ENCODE data around the gene PCYT2.
"Not testable (repeated sequence)": the region's sequence is repeated elsewhere in the genome, so short reads cannot be mapped to it uniquely, and the experiment has no call there.

The PCYT2 gene

DNA sequence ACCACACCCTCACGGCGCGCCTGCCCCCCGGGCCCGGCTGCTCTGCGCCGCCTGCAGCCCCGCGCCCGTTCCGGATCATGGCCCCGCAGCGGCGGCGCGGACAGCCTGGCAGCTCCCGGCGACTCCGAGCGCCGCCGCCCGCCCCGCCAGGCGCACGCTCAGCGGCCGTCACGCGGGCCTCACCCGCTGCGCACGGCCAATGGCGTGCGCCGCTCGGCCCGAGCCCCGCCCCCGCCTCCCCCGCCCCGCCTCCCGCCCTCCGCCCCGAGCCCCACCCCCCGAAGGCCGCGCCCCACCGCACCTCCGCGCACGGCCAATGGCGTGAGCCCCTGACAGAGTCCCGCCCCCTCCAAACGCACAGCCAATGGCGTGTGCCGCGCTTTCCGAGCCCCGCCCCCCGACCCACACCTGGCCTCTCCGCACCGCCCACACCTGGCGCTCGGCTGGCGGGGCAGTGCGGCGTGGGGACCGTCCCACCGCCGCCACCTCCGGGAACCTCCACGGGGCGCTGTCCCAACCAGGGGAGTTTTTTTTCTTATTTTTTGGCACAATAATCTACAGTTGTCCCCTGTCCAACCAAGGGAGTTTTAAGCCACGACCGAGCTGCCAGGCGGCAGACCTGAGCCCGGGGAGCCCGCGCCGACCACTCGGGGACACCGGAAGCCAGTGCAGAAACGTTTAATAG lies at the start of gene PCYT2:
PCYT2 (minus strand) TSS at position 123 of the 685 bp plus-strand sequence; CDS start at position 79, 44 bp downstream.
- H3K4me3 Mint-ChIP-seq = peak within 1 kb of the TSS; percentile 81

DNA sequence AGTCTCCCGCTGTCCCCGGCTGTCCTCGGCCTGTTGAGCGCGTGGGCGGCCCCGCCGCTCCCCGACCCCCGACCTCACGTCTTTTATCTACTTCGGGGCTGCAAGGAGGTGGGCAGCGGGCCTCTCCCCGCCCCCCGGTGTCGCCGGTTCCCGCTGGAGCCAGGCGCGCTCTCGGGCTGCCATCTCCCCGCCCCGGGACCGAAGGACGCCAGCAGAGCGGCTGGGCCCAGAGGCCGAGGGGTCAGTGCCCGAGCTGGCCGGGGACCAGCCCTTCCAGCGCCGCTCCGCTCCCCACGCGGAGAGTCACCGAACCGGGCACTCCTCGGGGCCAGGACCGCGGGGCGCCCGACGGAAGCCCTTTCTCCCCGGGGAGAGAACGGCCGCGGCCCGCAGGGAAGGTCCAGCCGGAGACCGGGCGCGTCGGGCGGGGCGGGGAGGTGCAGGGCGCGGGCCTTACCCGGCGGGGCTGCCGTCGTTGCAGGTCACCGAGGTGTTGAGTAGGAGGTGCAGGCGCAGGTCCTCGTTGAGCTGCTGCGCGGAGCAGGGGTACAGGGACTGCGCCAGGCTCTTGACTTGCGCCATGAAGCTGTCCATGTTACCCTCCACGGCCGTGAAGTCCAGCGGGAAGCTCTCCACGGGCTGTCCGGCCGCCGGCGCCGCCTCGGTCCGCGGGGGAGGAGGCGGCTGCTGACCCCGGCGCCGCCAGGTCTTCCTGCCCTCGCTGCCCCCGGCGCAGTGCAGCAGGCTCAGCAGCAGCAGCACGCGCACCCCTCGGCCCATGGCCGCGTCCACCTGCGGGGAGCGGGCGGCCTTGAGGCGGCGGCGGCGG lies 49.1 kb upstream of the PCYT2 start:
- no peak overlapping the region for H3K4me3 Mint-ChIP-seq
- H3K27ac Mint-ChIP-seq = no peak overlapping the region
- H3K27me3 Mint-ChIP-seq = peaks cover 3% of the 10 kb centered on the region

More for the DNA sequence above, at the start of gene PCYT2:
- H3K9me3 Mint-ChIP-seq = no peaks in the 10 kb centered on the region
- H3K27ac Mint-ChIP-seq = no peak within 1 kb of the TSS
- H3K27me3 Mint-ChIP-seq = no peaks in the 10 kb centered on the region
- H3K36me3 Mint-ChIP-seq = peaks cover 7% of the 10 kb centered on the region
- peaks cover 13% of the 10 kb centered on the region for H3K4me1 Mint-ChIP-seq

DNA sequence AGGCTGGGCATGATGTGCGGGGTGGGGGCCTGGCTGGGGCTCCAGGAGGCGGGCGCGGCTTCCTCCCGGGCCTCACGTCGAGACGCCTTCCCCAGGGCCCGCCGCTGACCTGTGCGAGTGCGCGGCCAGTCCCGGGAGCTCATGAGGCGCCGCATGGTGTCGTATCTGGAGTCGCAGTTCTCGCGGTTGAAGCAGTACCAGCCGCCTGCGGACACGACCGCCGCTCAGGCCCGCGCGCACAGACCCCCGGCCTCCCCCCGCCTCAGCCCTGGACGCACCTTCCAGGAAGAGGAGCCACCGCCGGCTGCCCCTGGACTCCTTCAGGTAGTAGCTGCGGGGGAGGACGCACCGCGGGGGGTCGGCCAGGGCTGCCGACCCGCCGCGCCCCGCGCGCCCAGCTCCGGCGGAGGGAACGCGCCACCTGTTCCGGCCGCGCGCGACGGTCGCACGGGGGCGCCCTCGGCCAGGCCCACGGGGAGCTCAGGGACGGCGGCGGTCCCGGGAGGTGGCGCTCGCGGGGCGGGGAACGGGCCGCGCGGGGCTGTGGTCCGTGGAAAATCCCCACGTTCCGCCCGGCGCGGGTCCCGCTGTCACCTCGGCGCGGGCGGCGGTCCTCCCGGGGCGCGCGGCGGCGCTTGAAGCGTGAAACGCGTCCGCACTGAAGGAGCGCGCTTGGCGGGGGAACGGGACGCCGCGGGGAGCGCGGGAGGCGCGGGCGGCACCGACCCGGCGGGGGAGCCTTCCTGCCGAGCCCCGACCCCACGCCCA lies 48.3 kb upstream of the PCYT2 start:
- H3K4me3 Mint-ChIP-seq = no peak overlapping the region
- H3K27ac Mint-ChIP-seq = no peak overlapping the region
- peaks cover 8% of the 10 kb centered on the region for H3K4me1 Mint-ChIP-seq
- H3K27me3 Mint-ChIP-seq = peaks cover 3% of the 10 kb centered on the region
- no peaks in the 10 kb centered on the region for H3K36me3 Mint-ChIP-seq
- no peaks in the 10 kb centered on the region for H3K9me3 Mint-ChIP-seq

More for the DNA sequence above, 49.1 kb upstream of the PCYT2 start:
- no peaks in the 10 kb centered on the region for H3K9me3 Mint-ChIP-seq
- no peaks in the 10 kb centered on the region for H3K36me3 Mint-ChIP-seq
- peaks cover 13% of the 10 kb centered on the region for H3K4me1 Mint-ChIP-seq

DNA sequence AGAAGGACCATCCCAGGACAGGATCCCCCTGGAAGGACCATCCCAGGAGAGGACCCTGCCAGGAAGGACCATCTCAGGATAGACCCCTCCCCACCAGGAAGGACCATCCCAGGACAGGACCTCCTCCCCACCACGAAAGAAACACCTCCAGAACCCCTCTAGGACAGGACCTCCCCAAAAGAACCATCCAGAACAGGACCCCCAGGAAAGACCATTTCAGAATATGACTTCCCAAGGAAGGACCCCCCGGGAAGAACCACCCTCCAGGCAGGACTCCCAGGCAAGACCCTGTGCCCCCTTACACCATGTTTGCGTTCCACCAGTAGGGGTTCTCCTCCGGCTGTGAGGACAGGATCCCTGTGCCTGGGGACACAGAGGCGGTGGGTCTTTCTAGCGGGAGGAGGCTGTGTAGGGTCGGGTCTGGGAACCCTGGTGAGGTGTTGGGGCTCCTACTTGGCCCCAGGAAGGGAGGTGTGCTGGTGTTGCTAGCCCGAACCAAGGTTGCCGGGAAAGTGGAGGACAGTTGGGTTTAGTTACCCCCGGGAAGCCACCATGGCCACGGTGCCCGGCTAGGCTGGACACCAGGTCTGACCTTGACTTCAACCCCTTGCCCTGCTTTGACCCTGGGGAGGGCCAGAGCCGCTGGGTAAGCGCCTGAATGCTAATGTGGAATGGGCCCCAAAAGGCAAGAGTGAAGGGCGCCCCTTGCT lies 47.6 kb upstream of the PCYT2 start:
- H3K4me1 Mint-ChIP-seq = peaks cover 4% of the 10 kb centered on the region
- peak overlapping the region; percentile 64 for H3K4me3 Mint-ChIP-seq
- H3K27ac Mint-ChIP-seq = no peak overlapping the region
- no peaks in the 10 kb centered on the region for H3K9me3 Mint-ChIP-seq
- peaks cover 3% of the 10 kb centered on the region for H3K27me3 Mint-ChIP-seq
- H3K36me3 Mint-ChIP-seq = no peaks in the 10 kb centered on the region

DNA sequence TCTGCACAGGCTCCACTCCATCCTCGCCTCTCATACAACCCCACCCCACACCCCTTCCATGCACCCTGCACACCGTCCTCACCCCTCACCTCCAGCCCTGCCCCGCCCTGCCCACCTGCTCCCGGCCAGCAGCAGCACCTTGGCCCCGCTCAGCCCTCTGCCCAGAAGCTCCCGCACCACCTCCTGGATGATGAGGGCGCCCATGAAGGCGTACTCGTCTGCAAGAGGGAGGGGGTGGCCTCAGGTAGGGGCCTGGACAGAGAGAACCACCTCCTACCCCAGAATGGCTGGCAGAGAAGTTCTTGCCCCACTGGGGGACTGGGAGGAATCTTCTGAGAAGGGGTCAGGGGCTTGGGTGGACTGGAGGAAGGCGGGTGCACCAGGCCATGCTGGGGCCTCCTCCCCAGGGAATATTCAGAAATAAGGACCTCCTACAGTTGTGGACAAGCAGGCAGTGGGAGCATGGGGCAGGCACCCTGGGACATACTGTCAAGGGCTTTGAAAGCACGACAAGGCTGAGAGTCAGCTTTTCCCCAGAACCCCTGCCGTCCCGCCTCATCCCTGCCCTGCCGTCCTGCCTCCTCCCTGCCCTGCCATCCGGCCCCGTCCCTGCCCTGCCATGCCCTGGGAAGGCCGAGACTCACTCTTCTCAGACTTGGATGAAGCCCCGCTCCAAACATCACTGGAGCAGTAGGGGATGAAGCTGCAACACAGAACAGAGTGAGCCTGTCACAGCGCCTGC lies 46.7 kb upstream of the PCYT2 start:
- Mint-ChIP-seq H3K27ac (peak overlapping the region; percentile 39), H3K4me3 (no peak overlapping the region), H3K9me3 (no peaks in the 10 kb centered on the region), H3K4me1 (peaks cover 4% of the 10 kb centered on the region), H3K27me3 (peaks cover 3% of the 10 kb centered on the region), H3K36me3 (no peaks in the 10 kb centered on the region)

DNA sequence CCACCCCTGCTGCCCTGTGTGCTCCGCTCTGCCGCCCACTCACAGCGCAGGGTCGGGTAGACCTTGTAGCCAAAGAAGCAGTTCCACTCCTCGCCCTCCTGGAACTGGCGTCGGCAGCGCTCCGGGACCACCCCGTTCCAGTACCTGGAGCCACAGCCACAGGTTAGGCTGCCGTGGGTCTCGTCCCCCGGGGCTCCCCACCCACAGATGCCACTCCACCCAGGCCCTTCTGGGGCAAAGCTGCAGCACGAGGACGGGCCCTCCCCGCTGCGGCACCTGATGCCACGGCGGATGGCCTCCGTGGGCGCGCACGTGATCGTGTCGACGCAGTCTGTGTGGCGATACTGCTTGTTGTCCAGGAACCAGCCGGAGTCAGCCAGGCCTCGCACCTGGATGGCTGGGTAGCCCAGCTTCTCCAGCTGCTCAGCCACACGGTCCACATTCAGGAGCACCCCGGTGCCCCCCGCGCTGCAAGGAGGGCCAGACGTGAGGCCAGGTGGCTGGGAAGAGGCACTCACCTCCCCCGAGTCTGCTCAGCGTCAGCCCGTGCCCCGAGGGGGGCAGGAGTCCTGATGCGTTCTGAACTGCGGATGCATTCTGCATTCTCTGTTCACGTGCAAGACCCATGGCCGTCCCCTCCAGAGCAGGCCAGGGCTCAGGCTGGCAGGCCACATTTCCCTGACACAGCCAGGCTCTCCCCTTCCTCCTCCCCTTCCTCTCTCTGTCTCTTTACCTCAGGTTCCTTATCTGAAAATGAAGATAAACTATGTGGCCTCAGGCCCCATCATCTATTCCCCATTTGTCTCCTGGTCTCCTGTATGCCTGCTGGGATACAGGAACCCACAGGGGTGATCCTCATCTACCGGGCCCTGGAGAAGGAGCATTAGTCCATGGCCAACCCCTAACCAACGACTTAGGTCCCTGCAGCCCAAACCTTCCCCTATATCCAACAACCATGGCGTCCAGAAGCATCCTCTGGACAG lies 45.7 kb upstream of the PCYT2 start:
- Mint-ChIP-seq H3K27me3 (peaks cover 3% of the 10 kb centered on the region), H3K4me1 (peaks cover 4% of the 10 kb centered on the region), H3K36me3 (no peaks in the 10 kb centered on the region), H3K9me3 (no peaks in the 10 kb centered on the region), H3K4me3 (no peak overlapping the region), H3K27ac (peak overlapping the region; percentile 39)

DNA sequence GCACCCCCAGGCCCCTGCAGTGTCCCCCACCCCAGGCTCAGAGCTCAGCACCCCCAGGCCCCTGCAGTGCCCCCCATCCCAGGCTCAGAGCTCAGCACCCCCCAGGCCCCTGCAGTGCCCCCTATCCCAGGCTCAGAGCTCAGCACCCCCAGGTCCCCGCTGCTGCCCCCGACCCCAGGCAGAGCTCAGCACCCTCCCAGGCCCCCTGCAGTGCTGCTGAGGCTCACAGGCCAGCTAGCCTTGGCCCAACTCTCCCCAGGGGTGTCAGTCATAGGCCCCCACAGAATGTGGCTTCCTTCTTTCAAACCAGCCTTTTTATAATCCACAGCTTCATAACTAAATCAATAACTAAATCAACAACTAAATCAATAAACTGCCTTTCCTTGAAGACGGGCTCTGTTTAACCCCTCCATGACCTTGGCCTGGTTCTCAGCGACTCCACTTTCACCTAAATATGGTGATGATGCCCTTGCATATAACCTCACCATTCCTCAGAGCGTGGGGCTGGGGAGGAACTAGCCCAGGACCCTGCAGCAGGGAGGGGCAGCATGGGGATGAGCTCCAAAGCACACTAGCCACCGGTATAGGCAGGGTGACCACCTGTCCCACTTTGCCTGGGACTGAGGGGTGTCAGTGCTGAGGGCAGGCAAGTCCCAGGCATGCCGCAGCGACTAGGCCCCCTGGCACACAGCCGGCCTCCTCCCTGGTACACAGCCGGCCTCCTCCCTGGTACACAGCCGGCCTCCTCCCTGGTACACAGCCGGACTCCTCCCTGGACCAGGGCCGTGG lies 44.8 kb upstream of the PCYT2 start:
- Mint-ChIP-seq H3K36me3 (no peaks in the 10 kb centered on the region), H3K4me1 (peaks cover 4% of the 10 kb centered on the region), H3K27ac (no peak overlapping the region), H3K4me3 (no peak overlapping the region), H3K27me3 (peaks cover 3% of the 10 kb centered on the region), H3K9me3 (no peaks in the 10 kb centered on the region)

DNA sequence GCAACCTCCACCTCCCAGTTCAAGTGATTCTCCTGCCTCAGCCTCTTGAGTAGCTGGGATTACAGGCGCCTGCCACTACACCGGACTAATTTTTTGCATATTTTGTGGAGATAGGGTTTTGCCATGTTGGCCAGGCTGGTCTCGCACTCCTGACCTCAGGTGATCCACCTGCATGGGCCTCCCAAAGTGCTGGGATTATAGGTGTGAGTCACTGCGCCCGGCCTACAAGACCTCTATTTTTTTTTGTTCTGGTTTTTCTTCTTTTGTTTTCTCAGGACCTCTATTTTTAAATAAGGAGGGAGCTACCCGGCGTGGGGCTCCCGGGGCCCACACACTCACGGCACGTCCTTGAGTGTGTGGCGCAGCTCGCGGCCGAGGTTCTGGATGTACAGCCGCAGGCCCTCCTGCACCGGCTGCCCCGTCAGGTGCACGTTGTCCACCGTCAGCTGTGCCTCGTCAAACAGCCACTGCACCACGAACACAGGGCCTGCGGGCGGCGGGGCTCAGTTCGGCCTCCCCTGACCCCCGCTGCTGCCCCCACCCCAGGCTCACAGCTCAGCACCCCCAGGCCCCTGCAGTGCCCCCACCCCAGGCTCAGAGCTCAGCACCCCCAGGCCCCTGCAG lies 44.0 kb upstream of the PCYT2 start:
- peaks cover 3% of the 10 kb centered on the region for H3K27me3 Mint-ChIP-seq

DNA sequence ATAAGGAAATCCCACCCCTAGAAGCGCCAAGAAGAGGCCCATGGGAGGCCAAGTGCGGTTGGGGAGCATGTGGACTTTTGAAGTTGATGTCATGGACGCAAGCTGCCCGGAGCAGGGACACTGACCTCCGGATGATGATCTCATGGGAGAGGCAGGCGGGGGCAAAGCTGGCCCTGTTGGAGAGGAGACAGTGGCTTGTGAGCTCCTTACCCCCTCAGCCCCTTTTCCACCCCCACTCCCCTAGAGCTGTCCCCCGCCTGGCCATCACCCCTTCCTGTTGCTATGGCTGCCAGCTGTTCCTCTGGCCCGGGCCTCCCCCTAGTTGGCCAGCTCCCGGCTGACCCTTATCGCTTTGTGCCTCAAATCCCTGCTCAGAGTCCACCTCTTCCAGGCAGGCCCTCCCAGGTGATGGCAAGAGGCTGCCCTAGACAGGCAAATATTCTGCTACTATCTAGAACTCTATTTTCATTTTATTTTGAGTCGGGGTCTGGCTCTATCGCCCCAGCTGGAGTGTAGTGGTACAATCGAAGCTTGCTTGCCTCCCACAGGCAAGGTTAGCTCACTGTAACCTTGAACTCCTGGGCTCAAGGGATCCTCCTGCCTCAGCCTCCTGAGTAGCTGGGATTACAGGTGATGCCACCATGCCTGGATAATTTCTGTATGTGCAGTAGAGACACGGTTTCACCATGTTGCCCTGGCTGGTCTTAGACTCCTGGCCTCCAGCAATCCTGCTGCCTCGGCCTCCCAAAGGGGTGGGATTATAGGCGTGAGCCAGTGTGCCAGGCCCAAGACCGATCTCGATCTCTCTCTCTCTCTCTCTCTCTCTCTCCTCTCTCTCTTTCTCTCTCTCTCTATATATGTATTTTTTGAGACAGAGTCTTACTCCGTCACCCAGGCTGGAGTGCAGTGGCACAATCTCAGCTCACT lies 43.2 kb upstream of the PCYT2 start:
- Mint-ChIP-seq H3K27me3 (peaks cover 3% of the 10 kb centered on the region), H3K4me1 (peaks cover 4% of the 10 kb centered on the region), H3K27ac (no peak overlapping the region), H3K4me3 (no peak overlapping the region), H3K36me3 (no peaks in the 10 kb centered on the region), H3K9me3 (no peaks in the 10 kb centered on the region)

More for the DNA sequence above, 44.0 kb upstream of the PCYT2 start:
- Mint-ChIP-seq H3K4me3 (no peak overlapping the region), H3K27ac (no peak overlapping the region), H3K4me1 (peaks cover 4% of the 10 kb centered on the region), H3K9me3 (no peaks in the 10 kb centered on the region), H3K36me3 (no peaks in the 10 kb centered on the region)

DNA sequence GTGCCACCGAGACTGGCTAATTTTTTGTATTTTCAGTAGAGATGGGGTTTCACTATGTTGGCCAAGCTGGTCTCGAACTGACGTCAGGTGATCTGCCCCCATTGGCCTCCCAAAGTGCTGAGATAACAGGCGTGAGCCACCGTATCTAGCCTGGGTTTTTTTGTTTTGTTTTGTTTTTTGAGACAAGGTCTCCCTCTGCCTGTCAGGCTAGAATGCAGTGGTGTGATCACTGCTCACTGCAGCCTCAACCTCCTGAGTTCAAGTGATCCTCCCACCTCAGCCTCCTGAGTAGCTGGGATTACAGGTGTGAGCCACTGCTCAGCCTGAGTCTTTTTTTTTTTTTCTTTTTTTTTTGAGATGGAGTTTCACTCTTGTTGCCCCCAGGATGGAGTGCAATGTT lies 42.2 kb upstream of the PCYT2 start:
- not testable (repeated sequence) for H3K36me3 Mint-ChIP-seq, H3K9me3 Mint-ChIP-seq, H3K27me3 Mint-ChIP-seq, H3K4me3 Mint-ChIP-seq, H3K4me1 Mint-ChIP-seq, H3K27ac Mint-ChIP-seq

DNA sequence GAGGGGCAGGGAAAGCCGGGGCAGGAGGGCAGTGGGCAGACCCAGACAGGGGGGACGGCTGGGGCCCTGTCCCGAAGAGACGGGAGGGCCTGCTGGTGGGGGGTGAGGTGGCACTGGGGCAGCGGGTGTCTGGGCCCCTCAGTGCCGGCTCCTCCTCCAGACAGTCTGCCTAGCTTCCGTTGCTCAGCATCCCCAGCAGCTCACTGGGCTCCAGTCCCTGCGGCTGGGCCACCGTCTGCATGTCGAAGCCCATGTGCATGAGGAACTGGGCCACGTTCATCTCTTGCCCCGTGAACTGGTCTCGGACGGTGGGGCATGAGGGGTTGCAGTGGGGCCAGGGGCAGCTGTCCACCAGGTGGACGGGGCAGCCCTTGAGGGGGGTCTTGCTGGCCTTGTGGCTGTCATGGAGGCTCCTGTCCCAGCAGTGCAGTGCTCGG lies 41.6 kb upstream of the PCYT2 start:
- H3K9me3 Mint-ChIP-seq = no peaks in the 10 kb centered on the region

More for the DNA sequence above, 41.6 kb upstream of the PCYT2 start:
- no peak overlapping the region for H3K4me3 Mint-ChIP-seq
- no peaks in the 10 kb centered on the region for H3K4me1 Mint-ChIP-seq
- H3K27ac Mint-ChIP-seq = no peak overlapping the region
- H3K36me3 Mint-ChIP-seq = no peaks in the 10 kb centered on the region
- H3K27me3 Mint-ChIP-seq = peaks cover 2% of the 10 kb centered on the region
